Aorta (tissue), 5 donors: Measurements from ENCODE around the gene MISP3. TPM values are rescaled to one million over a fixed set of nuclear protein-coding genes. Genes with fewer than 3 reads are reported as not detected.

Experiments
- ATAC-seq: fragments of 200-7000 bp; cut with Tn5 transposase; one replicate; pipeline ENCODE4 v1.9.1; 2022; ENCODE audit warnings: moderate library complexity; ENCODE audit not compliant: low FRiP score
- DNase-seq, 2 donors: peaks; one replicate each; pipeline ENCODE4 v3.0.0-alpha.2; 2020
- H3K27ac ChIP-seq, 2 donors: one replicate each; pipeline ENCODE4 v1.5.1; 2013; ENCODE audit warnings: low read length in 2 of 2, mild to moderate bottlenecking in 2 of 2, moderate library complexity in 2 of 2, control low read depth in 1 of 2, inconsistent platforms in 1 of 2, low read depth in 1 of 2
- H3K27me3 ChIP-seq, 2 donors: one replicate each; pipeline ENCODE4 v1.6.1; 2013; ENCODE audit warnings: control low read depth in 1 of 2, low read length in 1 of 2, mild to moderate bottlenecking in 1 of 2, moderate library complexity in 1 of 2; ENCODE audit not compliant: insufficient read depth in 2 of 2, control insufficient read depth in 1 of 2
- H3K36me3 ChIP-seq, 2 donors: one replicate each; pipeline ENCODE4 v1.6.1; 2013; ENCODE audit warnings: control low read depth in 1 of 2, low read length in 1 of 2, mild to moderate bottlenecking in 1 of 2; ENCODE audit not compliant: insufficient read depth in 2 of 2, control insufficient read depth in 1 of 2
- H3K4me1 ChIP-seq, 2 donors: one replicate each; pipeline ENCODE4 v1.6.1; 2013; ENCODE audit warnings: low read length in 2 of 2, control low read depth in 1 of 2, mild to moderate bottlenecking in 1 of 2, moderate library complexity in 1 of 2; ENCODE audit not compliant: insufficient read depth in 2 of 2, control insufficient read depth in 1 of 2
- H3K4me3 ChIP-seq, 2 donors: one replicate each; pipeline ENCODE4 v1.5.1; 2013; ENCODE audit warnings: low read length in 2 of 2, control low read depth in 1 of 2, mild to moderate bottlenecking in 1 of 2
- H3K9me3 ChIP-seq: one replicate; pipeline ENCODE4 v1.6.1; 2013; ENCODE audit warnings: mild to moderate bottlenecking, low read length; ENCODE audit not compliant: control insufficient read depth
- WGBS, 2 donors: extraction: QIAGEN DNeasy Blood & Tissue Kit; methylation state at CpG; one replicate each; pipeline ENCODE4 v1.1.7; 2013; 5-methylcytosine and 5-hydroxymethylcytosine counted together
- intact Hi-C, 2 donors: fragments of 100-400 bp; cut with DNase I; formaldehyde crosslinking; loops; one replicate each; pipeline versions ENCODE4 v1.14.2 to v1.15.0; 2022
- polyA plus RNA-seq, 2 donors: library from polyadenylated mRNA; stranded (reverse); fragments of 200-250 nt; gene quantifications; one replicate each; pipeline ENCODE4 v1.2.3, GENCODE V29; 2013
- total RNA-seq, 2 donors: library from RNA; stranded (reverse); fragmentation: NEBNext Ultra II Directional; extraction: Animal tissue kit (Norgen Biotek cat#: 25700); gene quantifications; one replicate each; pipeline ENCODE4 v1.2.1, GENCODE V29; 2021
- donor health status: healthy with polysubstance abuse.
- donor health status: Bipolar disorder and iron deficiency.
- donor health status: DM: no; HTN: no; CAD: no.
- donor health status: DM: no; HTN: no; CAD: no.
- donor health status: DM: yes; HTN: yes; CAD: no.

MISP3 gene
- total and polyA plus RNA-seq, 4 donors = 1.2 to 6.6 (median 3.5) TPM

DNA sequence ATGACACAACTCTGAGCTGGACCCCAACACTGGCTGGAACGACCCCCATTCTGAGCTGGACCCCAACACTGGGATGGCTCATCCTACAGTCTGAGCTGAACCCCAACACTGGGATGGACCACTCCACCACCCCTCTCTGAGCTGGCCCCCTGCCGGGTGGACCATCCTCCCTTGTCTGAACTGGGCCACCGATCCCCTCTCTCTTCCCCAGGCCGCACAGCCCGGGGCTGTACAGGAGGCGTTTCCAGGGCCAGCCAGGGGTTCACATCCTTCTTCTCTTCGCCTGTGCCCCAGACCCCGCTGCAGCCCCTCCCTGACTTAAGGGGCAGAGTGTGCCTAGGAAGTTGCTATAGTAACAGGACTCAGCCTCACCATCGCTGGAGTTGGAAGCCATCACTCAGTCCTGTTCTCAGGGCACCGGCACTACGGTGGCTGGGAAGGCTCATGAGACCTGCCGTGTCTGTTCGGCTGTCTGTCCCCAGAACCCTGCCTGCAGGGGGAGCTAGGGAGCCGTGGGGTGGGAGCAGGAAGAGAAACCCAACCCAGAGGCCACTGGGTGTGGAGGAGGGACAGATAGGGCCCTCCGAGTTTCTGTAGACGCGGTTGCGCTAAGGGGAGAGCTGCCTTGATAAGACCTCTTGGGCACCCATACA, 41.3 kb downstream of the MISP3 start:
- no peaks in the 10 kb centered on the region for H3K4me1 ChIP-seq
- H3K9me3 ChIP-seq = no peaks in the 10 kb centered on the region
- no peak for ATAC-seq
- no peak overlapping the region for H3K4me3 ChIP-seq
- peak in 1 of 2 donors; percentile 60 for DNase-seq
- no peaks in the 10 kb centered on the region for H3K27me3 ChIP-seq
- 71 to 74% methylated on average over 18 of the region's 18 CpGs for WGBS, 2 donors
- H3K36me3 ChIP-seq = no peaks in the 10 kb centered on the region
- intact Hi-C loops = loop anchor here in 1 of 2 donors (2.0 kb wide), 1 partner anchor 17 kb away; no protein-coding TSS in a partner anchor
- H3K27ac ChIP-seq = peak overlapping the region; percentile 61 to 87

DNA sequence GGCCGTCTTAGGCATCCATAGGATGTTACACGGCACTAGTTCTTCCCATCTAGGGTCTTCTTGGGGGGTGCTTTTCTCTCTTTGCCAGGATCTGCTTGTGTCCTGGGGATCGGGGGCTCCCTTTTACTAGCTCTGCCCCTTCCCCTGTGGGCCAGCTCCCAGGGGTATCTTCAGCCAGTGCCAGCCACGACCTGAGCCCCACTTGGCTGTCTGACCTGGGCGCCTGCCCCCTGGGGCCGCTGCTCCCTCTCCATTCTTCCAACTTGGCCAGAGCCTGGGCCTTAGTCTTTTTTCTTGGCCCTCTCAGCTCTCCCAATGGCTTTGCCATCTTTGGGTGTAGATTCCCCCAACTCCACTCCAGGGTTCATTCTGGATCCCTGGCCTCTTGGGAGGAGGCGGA, 41.9 kb downstream of the MISP3 start:
- ATAC-seq (no peak), DNase-seq (no peak)
- no peaks in the 10 kb centered on the region for H3K4me1 ChIP-seq
- H3K27me3 ChIP-seq = no peaks in the 10 kb centered on the region
- no peaks in the 10 kb centered on the region for H3K9me3 ChIP-seq
- peak overlapping the region in 1 of 2 donors; percentile 36 for H3K27ac ChIP-seq
- WGBS, 2 donors = 70 to 75% methylated on average over 7 of the region's 7 CpGs
- H3K4me3 ChIP-seq = no peak overlapping the region
- no peaks in the 10 kb centered on the region for H3K36me3 ChIP-seq
- intact Hi-C loops = loop anchor here in 1 of 2 donors (2.0 kb wide), 1 partner anchor 18 kb away; no protein-coding TSS in a partner anchor

- ATAC-seq = no peak
- H3K4me1 ChIP-seq = no peaks in the 10 kb centered on the region
Measured at GRCh38 chr19:14114854-14115253, 42.3 kb downstream of the MISP3 start.

GRCh38 chr19:14115756-14116155, 43.2 kb downstream of the MISP3 start:
- Histone ChIP-seq H3K9me3 (no peaks in the 10 kb centered on the region), H3K4me1 (no peaks in the 10 kb centered on the region), H3K27ac (no peak overlapping the region), H3K36me3 (no peaks in the 10 kb centered on the region), H3K4me3 (peak overlapping the region in 1 of 2 donors; percentile 81), H3K27me3 (no peaks in the 10 kb centered on the region)
- DNase-seq (no peak), ATAC-seq (no peak)
- intact Hi-C loops = loop anchor here (2.0 to 5.0 kb wide), 2 partner anchors 19 to 33 kb away; no protein-coding TSS in a partner anchor
- 36 to 41% methylated on average over 5 of the region's 5 CpGs for WGBS, 2 donors

More at GRCh38 chr19:14114854-14115253, 42.3 kb downstream of the MISP3 start:
- DNase-seq = peak; percentile 78 to 82
- Histone ChIP-seq H3K9me3 (no peaks in the 10 kb centered on the region), H3K27ac (peak overlapping the region in 1 of 2 donors; percentile 36), H3K27me3 (no peaks in the 10 kb centered on the region), H3K36me3 (no peaks in the 10 kb centered on the region), H3K4me3 (no peak overlapping the region)
- intact Hi-C loops = loop anchor here (2.0 to 5.0 kb wide), 2 partner anchors 18 to 33 kb away; no protein-coding TSS in a partner anchor
- WGBS, 2 donors = 44 to 45% methylated on average over 9 of the region's 9 CpGs

DNA sequence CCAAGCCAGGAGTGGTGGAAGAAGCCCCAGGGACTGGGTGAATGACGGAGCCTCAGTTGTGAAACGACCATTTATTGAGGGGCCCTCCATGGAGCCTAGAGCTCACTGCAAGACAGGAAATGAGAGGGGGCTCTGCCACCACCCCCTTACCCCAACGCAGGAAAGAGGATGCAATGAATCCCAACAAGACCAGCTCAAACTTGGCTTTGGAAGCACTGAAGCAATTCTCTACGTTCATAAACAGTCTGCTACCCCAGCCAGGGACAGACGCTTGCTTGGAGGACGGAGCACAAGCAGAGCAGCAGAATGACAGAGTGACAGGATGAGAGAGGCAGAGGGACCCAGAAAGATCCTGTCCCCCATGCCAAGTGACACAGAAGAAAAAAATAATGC, 43.9 kb downstream of the MISP3 start:
- intact Hi-C loops = loop anchor here (5.0 kb wide), 1 partner anchor 34 kb away; no protein-coding TSS in a partner anchor
- DNase-seq = no peak
- no peaks in the 10 kb centered on the region for H3K36me3 ChIP-seq
- 1 to 2% methylated on average over 6 of the region's 6 CpGs for WGBS, 2 donors
- no peaks in the 10 kb centered on the region for H3K27me3 ChIP-seq
- H3K4me1 ChIP-seq = no peaks in the 10 kb centered on the region
- no peaks in the 10 kb centered on the region for H3K9me3 ChIP-seq
- no peak for ATAC-seq
- peak overlapping the region; percentile 81 to 94 for H3K4me3 ChIP-seq
- peak overlapping the region in 1 of 2 donors; percentile 80 for H3K27ac ChIP-seq

DNA sequence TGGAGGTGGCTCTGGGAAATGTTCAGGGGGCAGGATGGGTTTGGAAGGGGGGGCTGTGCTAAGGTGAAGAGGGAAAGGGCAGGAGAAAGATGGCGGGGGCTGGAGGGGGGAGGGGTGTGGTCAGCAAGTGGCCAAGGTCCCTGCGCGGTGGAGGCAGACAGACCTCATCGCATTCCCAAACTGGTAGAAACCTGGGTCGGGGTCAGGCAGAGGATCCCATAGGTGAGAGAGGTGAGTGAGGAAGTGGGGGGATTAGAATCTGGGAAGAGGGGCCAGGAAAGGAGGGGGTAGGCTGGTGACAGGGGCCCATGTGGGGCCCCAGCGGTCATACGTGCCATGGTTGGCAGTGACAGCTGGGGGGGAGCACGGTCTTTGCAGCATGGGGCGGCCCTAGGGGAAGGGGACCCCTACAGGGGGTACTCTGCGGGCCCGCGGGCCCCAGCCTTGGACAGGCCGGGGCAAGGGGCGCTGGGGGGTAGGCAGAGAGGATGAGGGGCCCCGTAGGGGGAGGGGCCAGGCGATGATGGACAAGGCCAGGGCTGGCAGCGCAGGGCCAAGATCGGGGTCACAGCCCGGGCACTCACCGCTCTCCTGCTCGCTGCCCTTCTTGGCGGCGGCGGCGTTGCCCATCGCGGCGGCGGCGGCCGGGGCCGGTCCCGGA, 44.5 kb downstream of the MISP3 start:
- Histone ChIP-seq H3K4me3 (peak overlapping the region; percentile 81 to 94), H3K27ac (peak overlapping the region; percentile 39 to 80), H3K27me3 (no peaks in the 10 kb centered on the region), H3K9me3 (no peaks in the 10 kb centered on the region), H3K4me1 (no peaks in the 10 kb centered on the region), H3K36me3 (no peaks in the 10 kb centered on the region)
- intact Hi-C loops = loop anchor here (5.0 kb wide), 1 partner anchor 35 kb away; no protein-coding TSS in a partner anchor
- ATAC-seq (no peak), DNase-seq (peak; percentile 68 to 83)
- 1 to 3% methylated on average over 11 to 33 of the region's 33 CpGs for WGBS, 2 donors

GRCh38 chr19:14117668-14118164, 45.1 kb downstream of the MISP3 start, which contains the start of gene PRKACA:
TSS of gene PRKACA (minus strand) at chr19:14117762. CDS start at chr19:14117547, 215 bp downstream.
- H3K4me1 ChIP-seq = no peaks in the 10 kb centered on the region
- 0% methylated on average over 65 to 67 of the region's 67 CpGs for WGBS, 2 donors
- intact Hi-C loops = loop anchor here (5.0 kb wide), 1 partner anchor 35 kb away; no protein-coding TSS in a partner anchor

GRCh38 chr19:14118165-14119051, 45.8 kb downstream of the MISP3 start:
- WGBS, 2 donors = 4 to 6% methylated on average over 50 to 61 of the region's 61 CpGs
- intact Hi-C loops = loop anchor here (5.0 kb wide), 1 partner anchor 36 kb away; no protein-coding TSS in a partner anchor
- H3K4me1 ChIP-seq = no peaks in the 10 kb centered on the region

More at GRCh38 chr19:14117668-14118164, 45.1 kb downstream of the MISP3 start, which contains the start of gene PRKACA:
- H3K27ac ChIP-seq = peak within 1 kb of the TSS; percentile 94 to 97
- no peaks in the 10 kb centered on the region for H3K9me3 ChIP-seq
- ATAC-seq = peak; percentile 96
- H3K27me3 ChIP-seq = no peaks in the 10 kb centered on the region
- H3K36me3 ChIP-seq = no peaks in the 10 kb centered on the region
- H3K4me3 ChIP-seq = peak within 1 kb of the TSS; percentile 81 to 94
- DNase-seq = peak; percentile 99 to 100

More at GRCh38 chr19:14118165-14119051, 45.8 kb downstream of the MISP3 start:
- Histone ChIP-seq H3K36me3 (no peaks in the 10 kb centered on the region), H3K9me3 (no peaks in the 10 kb centered on the region), H3K27ac (peak overlapping the region; percentile 94 to 97), H3K4me3 (peak overlapping the region in 1 of 2 donors; percentile 0), H3K27me3 (no peaks in the 10 kb centered on the region)
- ATAC-seq (peak; percentile 83), DNase-seq (peak; percentile 89 to 91)
